Measurements from ENCODE around the gene GTF2H2C. TPM values are rescaled to one million over a fixed set of nuclear protein-coding genes. Genes with fewer than 3 reads are reported as not detected.

The GTF2H2C gene
- total and polyA plus RNA-seq, 2 donors (not counting 1 experiment from before 2014, with no cell fraction given) = 24.1 to 43.8 TPM

DNA sequence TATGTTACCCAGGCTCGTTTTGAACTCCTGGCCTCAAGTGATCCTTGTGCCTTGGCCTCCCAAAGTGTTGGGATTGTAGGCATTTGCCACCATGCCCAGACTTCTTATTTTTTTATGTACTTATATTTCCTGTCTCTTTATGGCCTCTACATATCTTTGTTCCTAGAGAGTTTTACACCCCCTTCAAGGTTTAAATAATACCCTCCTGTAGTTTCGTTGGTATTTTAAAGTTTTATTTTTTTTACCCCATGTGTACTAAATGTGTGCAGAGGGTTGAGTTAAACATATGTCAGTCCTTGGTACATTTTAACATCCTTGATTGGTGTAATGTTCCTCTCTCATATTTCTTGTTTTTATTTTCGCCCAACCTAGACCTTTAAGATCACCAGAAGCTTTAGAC, 38.0 kb upstream of the GTF2H2C start:
- Histone ChIP-seq H3K4me3 (replicated peaks in 1 of 4; ENCODE audit: control extremely low read depth in 1 of 4, insufficient read depth in 1 of 4, low read depth in 3 of 4, low read length in 4 of 4) (no peak overlapping the region), H3K9ac (ENCODE audit: insufficient read depth, low read length) (no peak overlapping the region), H3K4me2 (ENCODE audit: extremely low read depth, insufficient read depth, low read length) (no peak overlapping the region), H3K9me3 (ENCODE audit: control insufficient read depth, insufficient read depth, low read depth, low read length) (no peaks in the 10 kb centered on the region), H2AFZ (ENCODE audit: low read length) (no peak overlapping the region), H3K27ac (ENCODE audit: insufficient read depth, low read length) (no peak overlapping the region), H3K4me1 (ENCODE audit: control insufficient read depth, extremely low read depth, insufficient read depth, low read length) (no peaks in the 10 kb centered on the region), H4K20me1 (ENCODE audit: control insufficient read depth, extremely low read depth, insufficient read depth, low read length) (no peaks in the 10 kb centered on the region), H3K36me3 (ENCODE audit: control insufficient read depth, insufficient read depth, low read length) (no peaks in the 10 kb centered on the region), H3K27me3 (ENCODE audit: control insufficient read depth, insufficient read depth, low read length) (no peaks in the 10 kb centered on the region), H3K79me2 (ENCODE audit: control insufficient read depth, insufficient read depth, low read length) (no peaks in the 10 kb centered on the region)
- DNase-seq (ENCODE audit: low read depth in 2 of 2) = no peak
- no peak for TF ChIP-seq EZH2 (IDR thresholded peaks at IDR 0.05; ENCODE audit: low read length, missing control alignments)
- TF ChIP-seq, protein P1, sequence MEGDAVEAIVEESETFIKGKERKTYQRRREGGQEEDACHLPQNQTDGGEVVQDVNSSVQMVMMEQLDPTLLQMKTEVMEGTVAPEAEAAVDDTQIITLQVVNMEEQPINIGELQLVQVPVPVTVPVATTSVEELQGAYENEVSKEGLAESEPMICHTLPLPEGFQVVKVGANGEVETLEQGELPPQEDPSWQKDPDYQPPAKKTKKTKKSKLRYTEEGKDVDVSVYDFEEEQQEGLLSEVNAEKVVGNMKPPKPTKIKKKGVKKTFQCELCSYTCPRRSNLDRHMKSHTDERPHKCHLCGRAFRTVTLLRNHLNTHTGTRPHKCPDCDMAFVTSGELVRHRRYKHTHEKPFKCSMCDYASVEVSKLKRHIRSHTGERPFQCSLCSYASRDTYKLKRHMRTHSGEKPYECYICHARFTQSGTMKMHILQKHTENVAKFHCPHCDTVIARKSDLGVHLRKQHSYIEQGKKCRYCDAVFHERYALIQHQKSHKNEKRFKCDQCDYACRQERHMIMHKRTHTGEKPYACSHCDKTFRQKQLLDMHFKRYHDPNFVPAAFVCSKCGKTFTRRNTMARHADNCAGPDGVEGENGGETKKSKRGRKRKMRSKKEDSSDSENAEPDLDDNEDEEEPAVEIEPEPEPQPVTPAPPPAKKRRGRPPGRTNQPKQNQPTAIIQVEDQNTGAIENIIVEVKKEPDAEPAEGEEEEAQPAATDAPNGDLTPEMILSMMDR (conservative IDR thresholded peaks at IDR 0.05 in 1 of 2, IDR thresholded peaks at IDR 0.05 in 1 of 2; ENCODE audit: low read depth in 1 of 2, low read length in 2 of 2) = no peak

DNA sequence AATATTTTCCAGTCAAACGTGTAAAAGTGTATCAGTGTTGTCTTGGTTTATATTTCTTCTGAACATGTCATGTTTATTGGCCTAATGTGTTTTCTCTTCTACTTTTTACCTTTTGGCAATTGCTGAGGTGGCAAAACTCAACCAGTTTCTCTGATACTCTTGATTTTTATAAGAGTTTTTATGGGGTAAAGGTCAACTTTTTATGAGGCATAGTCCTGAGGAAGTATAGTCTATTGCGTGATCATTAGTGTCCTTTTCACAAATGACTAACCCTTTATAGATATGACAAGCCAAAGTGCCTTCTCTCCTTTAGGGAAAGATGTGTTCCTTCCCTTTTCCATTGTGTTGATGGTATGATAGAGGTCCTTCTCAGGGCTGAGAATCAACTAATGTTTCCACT, 34.5 kb upstream of the GTF2H2C start:
- no peak for DNase-seq (ENCODE audit: low read depth in 2 of 2)
- Histone ChIP-seq H3K9me3 (ENCODE audit: control insufficient read depth, insufficient read depth, low read depth, low read length) (no peaks in the 10 kb centered on the region), H3K27me3 (ENCODE audit: control insufficient read depth, insufficient read depth, low read length) (peaks cover 4% of the 10 kb centered on the region), H3K4me3 (replicated peaks in 1 of 4; ENCODE audit: control extremely low read depth in 1 of 4, insufficient read depth in 1 of 4, low read depth in 3 of 4, low read length in 4 of 4) (no peak overlapping the region), H3K27ac (ENCODE audit: insufficient read depth, low read length) (no peak overlapping the region), H3K4me1 (ENCODE audit: control insufficient read depth, extremely low read depth, insufficient read depth, low read length) (no peaks in the 10 kb centered on the region), H3K4me2 (ENCODE audit: extremely low read depth, insufficient read depth, low read length) (no peak overlapping the region), H4K20me1 (ENCODE audit: control insufficient read depth, extremely low read depth, insufficient read depth, low read length) (no peaks in the 10 kb centered on the region), H3K79me2 (ENCODE audit: control insufficient read depth, insufficient read depth, low read length) (no peaks in the 10 kb centered on the region), H3K36me3 (ENCODE audit: control insufficient read depth, insufficient read depth, low read length) (no peaks in the 10 kb centered on the region), H2AFZ (ENCODE audit: low read length) (no peak overlapping the region), H3K9ac (ENCODE audit: insufficient read depth, low read length) (no peak overlapping the region)
- TF ChIP-seq, protein P1 (conservative IDR thresholded peaks at IDR 0.05 in 1 of 2, IDR thresholded peaks at IDR 0.05 in 1 of 2; ENCODE audit: low read depth in 1 of 2, low read length in 2 of 2) = no peak
- no peak for TF ChIP-seq EZH2 (IDR thresholded peaks at IDR 0.05; ENCODE audit: low read length, missing control alignments)

DNA sequence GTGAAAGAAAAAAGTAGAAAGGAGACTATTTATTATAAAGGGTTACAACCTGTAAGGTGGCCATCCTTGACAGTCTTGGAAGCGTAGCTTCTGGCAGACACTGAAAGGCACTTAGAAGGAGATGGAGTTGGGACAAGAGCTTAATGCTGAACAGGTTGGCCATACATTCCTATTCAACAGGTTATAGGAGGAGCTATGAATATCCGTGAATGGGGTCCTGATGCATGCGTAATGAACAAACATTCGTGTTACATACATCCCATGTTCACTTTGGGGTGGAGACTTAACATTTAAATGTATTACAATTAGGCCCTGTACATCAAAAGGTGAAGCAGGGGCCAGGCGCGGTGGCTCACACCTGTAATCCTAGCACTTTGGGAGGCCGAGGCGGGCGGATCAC, 33.3 kb upstream of the GTF2H2C start:
- DNase-seq (ENCODE audit: low read depth in 2 of 2) = no peak

More for the DNA sequence above, 33.3 kb upstream of the GTF2H2C start:
- Histone ChIP-seq H4K20me1 (ENCODE audit: control insufficient read depth, extremely low read depth, insufficient read depth, low read length) (no peaks in the 10 kb centered on the region), H3K27ac (ENCODE audit: insufficient read depth, low read length) (no peak overlapping the region), H3K9ac (ENCODE audit: insufficient read depth, low read length) (no peak overlapping the region), H2AFZ (ENCODE audit: low read length) (no peak overlapping the region), H3K4me1 (ENCODE audit: control insufficient read depth, extremely low read depth, insufficient read depth, low read length) (no peaks in the 10 kb centered on the region), H3K4me2 (ENCODE audit: extremely low read depth, insufficient read depth, low read length) (no peak overlapping the region), H3K79me2 (ENCODE audit: control insufficient read depth, insufficient read depth, low read length) (no peaks in the 10 kb centered on the region), H3K36me3 (ENCODE audit: control insufficient read depth, insufficient read depth, low read length) (no peaks in the 10 kb centered on the region), H3K9me3 (ENCODE audit: control insufficient read depth, insufficient read depth, low read depth, low read length) (no peaks in the 10 kb centered on the region), H3K27me3 (ENCODE audit: control insufficient read depth, insufficient read depth, low read length) (peaks cover 4% of the 10 kb centered on the region), H3K4me3 (replicated peaks in 1 of 4; ENCODE audit: control extremely low read depth in 1 of 4, insufficient read depth in 1 of 4, low read depth in 3 of 4, low read length in 4 of 4) (no peak overlapping the region)
- no peak for TF ChIP-seq EZH2 (IDR thresholded peaks at IDR 0.05; ENCODE audit: low read length, missing control alignments)
- TF ChIP-seq, protein P1 (conservative IDR thresholded peaks at IDR 0.05 in 1 of 2, IDR thresholded peaks at IDR 0.05 in 1 of 2; ENCODE audit: low read depth in 1 of 2, low read length in 2 of 2) = no peak
